ENCODE data around the gene LRG1.

Gene LRG1

DNA sequence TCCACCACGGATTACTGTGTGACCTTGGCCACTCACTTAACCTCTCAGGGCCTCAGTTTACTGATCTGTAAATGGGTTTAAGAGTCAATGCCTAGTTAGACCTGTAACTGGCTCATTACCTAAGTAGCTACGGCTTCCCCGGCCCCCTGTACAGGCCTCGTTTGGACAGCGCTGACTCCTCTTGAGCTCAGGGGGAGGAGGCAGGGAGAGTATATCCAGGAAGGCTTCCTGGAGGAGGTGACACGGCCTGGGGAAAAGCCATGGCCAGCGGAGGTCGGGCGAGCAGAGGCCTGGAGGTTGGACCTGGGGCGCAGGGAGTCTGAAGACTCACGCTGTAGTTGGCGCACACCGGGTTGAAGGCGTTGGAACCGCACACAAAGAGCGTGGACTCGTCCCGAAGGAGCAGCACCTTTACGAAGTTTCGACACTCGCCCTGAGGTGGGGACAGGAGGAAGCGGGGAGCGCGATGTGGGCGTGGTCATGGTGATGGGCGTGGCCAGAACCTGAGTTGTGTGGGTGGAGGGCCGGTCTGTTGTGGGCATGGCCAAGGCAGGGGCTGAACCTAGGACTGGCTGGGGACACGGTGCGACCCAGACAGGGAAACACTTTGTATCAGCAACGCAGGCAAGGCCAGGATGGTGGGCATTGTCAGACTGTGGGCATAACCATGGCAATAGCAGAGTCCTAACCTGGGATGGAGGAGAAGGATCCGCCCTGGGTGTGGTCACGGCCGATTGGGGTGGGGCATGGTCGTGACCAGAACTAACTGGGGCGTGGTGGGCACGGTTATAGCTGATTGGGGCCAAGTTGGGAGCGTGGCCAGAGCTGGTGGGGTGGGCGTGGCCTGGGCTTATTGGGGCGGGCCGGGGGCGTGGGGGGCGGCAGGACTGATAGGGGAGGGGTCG, 16.1 kb upstream of the LRG1 start:
- H3K27ac ChIP-seq (replicated peaks): no peak overlapping the region
- H3K27me3 ChIP-seq (ENCODE audit: insufficient read depth, poor library complexity, severe bottlenecking): no peaks in the 10 kb centered on the region
- DNase-seq (ENCODE audit: low read depth in 1 of 2, low spot score in 1 of 2): no peak
- TF ChIP-seq GABPA (IDR thresholded peaks at IDR 0.05; ENCODE audit: low read depth) (no peak), SPI1 (IDR thresholded peaks at IDR 0.05; ENCODE audit: borderline replicate concordance, low read depth) (no peak), POLR2AphosphoS5 (IDR thresholded peaks at IDR 0.05; ENCODE audit: low read depth) (no peak)
- TF ChIP-seq, protein P1, sequence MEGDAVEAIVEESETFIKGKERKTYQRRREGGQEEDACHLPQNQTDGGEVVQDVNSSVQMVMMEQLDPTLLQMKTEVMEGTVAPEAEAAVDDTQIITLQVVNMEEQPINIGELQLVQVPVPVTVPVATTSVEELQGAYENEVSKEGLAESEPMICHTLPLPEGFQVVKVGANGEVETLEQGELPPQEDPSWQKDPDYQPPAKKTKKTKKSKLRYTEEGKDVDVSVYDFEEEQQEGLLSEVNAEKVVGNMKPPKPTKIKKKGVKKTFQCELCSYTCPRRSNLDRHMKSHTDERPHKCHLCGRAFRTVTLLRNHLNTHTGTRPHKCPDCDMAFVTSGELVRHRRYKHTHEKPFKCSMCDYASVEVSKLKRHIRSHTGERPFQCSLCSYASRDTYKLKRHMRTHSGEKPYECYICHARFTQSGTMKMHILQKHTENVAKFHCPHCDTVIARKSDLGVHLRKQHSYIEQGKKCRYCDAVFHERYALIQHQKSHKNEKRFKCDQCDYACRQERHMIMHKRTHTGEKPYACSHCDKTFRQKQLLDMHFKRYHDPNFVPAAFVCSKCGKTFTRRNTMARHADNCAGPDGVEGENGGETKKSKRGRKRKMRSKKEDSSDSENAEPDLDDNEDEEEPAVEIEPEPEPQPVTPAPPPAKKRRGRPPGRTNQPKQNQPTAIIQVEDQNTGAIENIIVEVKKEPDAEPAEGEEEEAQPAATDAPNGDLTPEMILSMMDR (IDR thresholded peaks at IDR 0.05; ENCODE audit: insufficient read depth, low read length): no peak
- TF ChIP-seq, protein P2, sequence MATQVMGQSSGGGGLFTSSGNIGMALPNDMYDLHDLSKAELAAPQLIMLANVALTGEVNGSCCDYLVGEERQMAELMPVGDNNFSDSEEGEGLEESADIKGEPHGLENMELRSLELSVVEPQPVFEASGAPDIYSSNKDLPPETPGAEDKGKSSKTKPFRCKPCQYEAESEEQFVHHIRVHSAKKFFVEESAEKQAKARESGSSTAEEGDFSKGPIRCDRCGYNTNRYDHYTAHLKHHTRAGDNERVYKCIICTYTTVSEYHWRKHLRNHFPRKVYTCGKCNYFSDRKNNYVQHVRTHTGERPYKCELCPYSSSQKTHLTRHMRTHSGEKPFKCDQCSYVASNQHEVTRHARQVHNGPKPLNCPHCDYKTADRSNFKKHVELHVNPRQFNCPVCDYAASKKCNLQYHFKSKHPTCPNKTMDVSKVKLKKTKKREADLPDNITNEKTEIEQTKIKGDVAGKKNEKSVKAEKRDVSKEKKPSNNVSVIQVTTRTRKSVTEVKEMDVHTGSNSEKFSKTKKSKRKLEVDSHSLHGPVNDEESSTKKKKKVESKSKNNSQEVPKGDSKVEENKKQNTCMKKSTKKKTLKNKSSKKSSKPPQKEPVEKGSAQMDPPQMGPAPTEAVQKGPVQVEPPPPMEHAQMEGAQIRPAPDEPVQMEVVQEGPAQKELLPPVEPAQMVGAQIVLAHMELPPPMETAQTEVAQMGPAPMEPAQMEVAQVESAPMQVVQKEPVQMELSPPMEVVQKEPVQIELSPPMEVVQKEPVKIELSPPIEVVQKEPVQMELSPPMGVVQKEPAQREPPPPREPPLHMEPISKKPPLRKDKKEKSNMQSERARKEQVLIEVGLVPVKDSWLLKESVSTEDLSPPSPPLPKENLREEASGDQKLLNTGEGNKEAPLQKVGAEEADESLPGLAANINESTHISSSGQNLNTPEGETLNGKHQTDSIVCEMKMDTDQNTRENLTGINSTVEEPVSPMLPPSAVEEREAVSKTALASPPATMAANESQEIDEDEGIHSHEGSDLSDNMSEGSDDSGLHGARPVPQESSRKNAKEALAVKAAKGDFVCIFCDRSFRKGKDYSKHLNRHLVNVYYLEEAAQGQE (IDR thresholded peaks at IDR 0.05; ENCODE audit: insufficient replicate concordance, low read depth): no peak
- no peak overlapping the region for H3K4me3 ChIP-seq (replicated peaks; ENCODE audit: insufficient read depth, low read length)

DNA sequence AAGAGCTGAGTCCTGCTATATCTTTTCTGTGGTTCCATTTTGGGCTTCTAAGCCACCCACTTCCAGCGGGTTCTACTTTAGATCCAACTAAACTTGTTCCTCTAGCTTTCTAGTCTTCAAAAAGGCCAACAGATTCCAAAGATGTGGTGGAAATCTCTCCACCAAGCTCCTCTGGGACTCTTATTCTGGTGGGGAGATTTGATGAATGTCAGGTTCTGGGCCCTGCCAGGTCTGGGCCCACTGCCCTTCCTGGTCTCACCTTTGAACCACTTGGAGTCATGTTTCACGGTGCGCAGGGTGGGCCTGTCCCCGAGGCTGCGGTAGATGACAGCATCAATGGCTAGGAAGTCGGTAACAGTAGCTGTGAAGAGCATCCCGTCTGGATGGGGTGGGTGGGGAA, 14.9 kb upstream of the LRG1 start:
- H3K27ac ChIP-seq (replicated peaks): no peak overlapping the region
- no peak overlapping the region for H3K4me3 ChIP-seq (replicated peaks; ENCODE audit: insufficient read depth, low read length)
- TF ChIP-seq GABPA (IDR thresholded peaks at IDR 0.05; ENCODE audit: low read depth) (no peak), SPI1 (IDR thresholded peaks at IDR 0.05; ENCODE audit: borderline replicate concordance, low read depth) (no peak), POLR2AphosphoS5 (IDR thresholded peaks at IDR 0.05; ENCODE audit: low read depth) (no peak)
- TF ChIP-seq, protein P2 (IDR thresholded peaks at IDR 0.05; ENCODE audit: insufficient replicate concordance, low read depth): no peak
- TF ChIP-seq, protein P1 (IDR thresholded peaks at IDR 0.05; ENCODE audit: insufficient read depth, low read length): no peak
- no peaks in the 10 kb centered on the region for H3K27me3 ChIP-seq (ENCODE audit: insufficient read depth, poor library complexity, severe bottlenecking)
- no peak for DNase-seq (ENCODE audit: low read depth in 1 of 2, low spot score in 1 of 2)

DNA sequence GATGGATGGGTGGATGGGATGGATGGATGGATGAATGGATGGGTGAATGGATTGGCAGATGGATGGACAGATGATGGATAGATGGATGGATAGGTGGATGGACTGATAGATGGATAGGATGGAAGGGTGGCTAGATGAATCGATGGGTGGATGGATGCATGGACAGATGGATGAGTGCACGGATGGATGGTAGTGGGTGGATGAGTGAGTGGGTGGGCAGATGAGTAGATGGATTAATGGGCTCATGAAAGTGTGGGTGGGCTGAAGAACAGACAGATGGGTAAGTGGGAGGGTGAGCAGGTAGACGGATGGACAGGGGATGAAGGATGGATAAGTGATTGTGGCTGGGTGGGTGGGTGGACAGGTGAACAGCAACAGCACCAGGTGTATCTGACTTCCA, 13.9 kb upstream of the LRG1 start:
- TF ChIP-seq SPI1 (IDR thresholded peaks at IDR 0.05; ENCODE audit: borderline replicate concordance, low read depth) (no peak), POLR2AphosphoS5 (IDR thresholded peaks at IDR 0.05; ENCODE audit: low read depth) (no peak), GABPA (IDR thresholded peaks at IDR 0.05; ENCODE audit: low read depth) (no peak)
- TF ChIP-seq, protein P1 (IDR thresholded peaks at IDR 0.05; ENCODE audit: insufficient read depth, low read length): no peak
- TF ChIP-seq, protein P2 (IDR thresholded peaks at IDR 0.05; ENCODE audit: insufficient replicate concordance, low read depth): no peak
- H3K27me3 ChIP-seq (ENCODE audit: insufficient read depth, poor library complexity, severe bottlenecking): no peaks in the 10 kb centered on the region
- DNase-seq (ENCODE audit: low read depth in 1 of 2, low spot score in 1 of 2): no peak
- no peak overlapping the region for H3K4me3 ChIP-seq (replicated peaks; ENCODE audit: insufficient read depth, low read length)
- H3K27ac ChIP-seq (replicated peaks): no peak overlapping the region
